Neural progenitor cell (in vitro differentiated cells): Measurements from ENCODE around the gene MDN1. TPM values are rescaled to one million over a fixed set of nuclear protein-coding genes. Genes with fewer than 3 reads are reported as not detected.

Experiments used
- DNase-seq: peaks from one replicate; pipeline ENCODE4 v3.0.0-alpha.2; 2016; ENCODE audit warnings: low spot score
- H2AFZ ChIP-seq: fragments of 200-600 bp; sonication (generic); replicated peaks from 2 replicates; pipeline ENCODE4 v1.6.1; 2016; ENCODE audit warnings: antibody characterized with exemption
- H3F3A ChIP-seq: fragments of 200-600 bp; sonication (generic); 2 replicates; pipeline ENCODE4 v1.6.1; 2016; ENCODE audit warnings: antibody characterized with exemption, low read depth
- H3K27ac ChIP-seq: fragments of 200-600 bp; sonication (generic); 2 replicates; pipeline ENCODE4 v1.5.1; 2016; ENCODE audit warnings: mild to moderate bottlenecking
- H3K27me3 ChIP-seq: fragments of 200-600 bp; sonication (generic); 2 replicates; pipeline ENCODE4 v1.6.1; 2016; ENCODE audit warnings: mild to moderate bottlenecking, moderate library complexity
- H3K36me3 ChIP-seq: fragments of 200-600 bp; sonication (generic); 2 replicates; pipeline ENCODE4 v1.5.1; 2016
- H3K4me1 ChIP-seq: fragments of 200-600 bp; sonication (generic); 2 replicates; pipeline ENCODE4 v1.6.1; 2016; ENCODE audit warnings: mixed run types
- H3K4me2 ChIP-seq: fragments of 200-600 bp; sonication (generic); 2 replicates; pipeline ENCODE4 v1.6.1; 2016
- H3K4me3 ChIP-seq: fragments of 200-600 bp; sonication (generic); 2 replicates; pipeline ENCODE4 v1.5.1; 2016
- H3K79me2 ChIP-seq: fragments of 200-600 bp; sonication (generic); 2 replicates; pipeline ENCODE4 v1.6.1; 2016; ENCODE audit warnings: low read depth
- H3K9ac ChIP-seq: fragments of 200-600 bp; sonication (generic); 2 replicates; pipeline ENCODE4 v1.6.1; 2016
- H3K9me3 ChIP-seq: fragments of 200-600 bp; sonication (generic); 2 replicates; pipeline ENCODE4 v1.5.1; 2016; ENCODE audit warnings: low read depth
- H4K20me1 ChIP-seq: fragments of 200-600 bp; sonication (generic); 2 replicates; pipeline ENCODE4 v1.6.1; 2016; ENCODE audit warnings: low read depth
- H3K27ac Mint-ChIP-seq: 3 replicates; pipeline ENCODE4 v1.8.0; 2021; ENCODE audit warnings: mixed read lengths
- H3K27me3 Mint-ChIP-seq: 2 replicates; pipeline ENCODE4 v1.8.0; 2022; ENCODE audit warnings: low read depth, mild to moderate bottlenecking, inconsistent platforms, moderate library complexity, mixed read lengths; ENCODE audit not compliant: insufficient read depth
- H3K36me3 Mint-ChIP-seq: 3 replicates; pipeline ENCODE4 v1.8.0; 2021; ENCODE audit warnings: mixed read lengths
- H3K4me1 Mint-ChIP-seq: 3 replicates; pipeline ENCODE4 v1.8.0; 2021; ENCODE audit warnings: mixed read lengths
- H3K4me3 Mint-ChIP-seq: 3 replicates; pipeline ENCODE4 v1.8.0; 2021; ENCODE audit warnings: mild to moderate bottlenecking, moderate library complexity, mixed read lengths
- H3K9me3 Mint-ChIP-seq: 3 replicates; pipeline ENCODE4 v1.8.0; 2020; ENCODE audit warnings: mixed read lengths
- EZH2 ChIP-seq: fragments of 200-600 bp; sonication (generic); IDR thresholded peaks from 2 replicates; pipeline ENCODE4 v1.6.1; 2017; ENCODE audit warnings: antibody characterized with exemption, mild to moderate bottlenecking, moderate library complexity
- EZH2phosphoT487 ChIP-seq: fragments of 200-600 bp; sonication (generic); IDR thresholded peaks from 2 replicates; pipeline ENCODE4 v1.6.1; 2017; ENCODE audit warnings: antibody characterized with exemption
- total RNA-seq: library from RNA; depleted of rRNA; stranded (reverse); fragments of >200 nt; gene quantifications from 2 replicates; pipeline ENCODE4 v1.2.3, GENCODE V29; 2015; ENCODE audit warnings: low replicate concordance
- TF ChIP-seq, protein P1 (sequence below): fragments of 200-600 bp; sonication (generic); IDR thresholded peaks from 2 replicates; pipeline ENCODE4 v1.5.1; 2017; ENCODE audit warnings: antibody characterized with exemption, mild to moderate bottlenecking

The MDN1 gene
- total RNA-seq, 1 donor from 2014 or later, result 40.7 TPM

DNA sequence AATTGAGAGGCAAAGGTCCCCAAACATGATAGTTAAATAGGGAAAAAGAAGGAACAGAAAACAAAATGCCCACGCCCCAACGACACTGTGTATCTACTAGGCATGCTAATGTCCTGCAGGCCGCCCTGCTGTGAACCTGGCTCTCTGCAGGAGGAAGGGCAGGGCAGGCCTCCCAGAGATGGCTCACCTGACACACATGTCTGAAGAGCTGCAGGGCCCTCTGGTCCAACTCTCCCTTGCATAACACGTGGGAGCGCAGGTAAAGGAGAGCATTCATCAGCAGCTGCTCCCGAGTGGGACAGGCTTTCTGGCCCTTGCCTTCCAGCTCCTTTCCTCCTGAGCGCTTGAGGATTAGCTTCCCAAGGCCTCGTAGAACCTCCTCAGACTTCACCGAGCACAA is 127.3 kb downstream of the MDN1 start:
- H3K36me3 Mint-ChIP-seq, result peaks cover 35% of the 10 kb centered on the region
- Histone ChIP-seq H2AFZ (no peak overlapping the region), H4K20me1 (no peaks in the 10 kb centered on the region), H3K27me3 (no peaks in the 10 kb centered on the region), H3K9me3 (no peaks in the 10 kb centered on the region), H3K79me2 (no peaks in the 10 kb centered on the region), H3K4me3 (no peak overlapping the region), H3K4me1 (peaks cover 17% of the 10 kb centered on the region), H3K9ac (no peak overlapping the region), H3F3A (peaks cover 15% of the 10 kb centered on the region), H3K27ac (no peak overlapping the region), H3K36me3 (peaks cover 6% of the 10 kb centered on the region), H3K4me2 (no peak overlapping the region)
- no peak for DNase-seq
- peaks cover 15% of the 10 kb centered on the region for H3K4me1 Mint-ChIP-seq
- H3K9me3 Mint-ChIP-seq, result no peaks in the 10 kb centered on the region
- TF ChIP-seq EZH2 (no peak), EZH2phosphoT487 (no peak)
- TF ChIP-seq, protein P1, sequence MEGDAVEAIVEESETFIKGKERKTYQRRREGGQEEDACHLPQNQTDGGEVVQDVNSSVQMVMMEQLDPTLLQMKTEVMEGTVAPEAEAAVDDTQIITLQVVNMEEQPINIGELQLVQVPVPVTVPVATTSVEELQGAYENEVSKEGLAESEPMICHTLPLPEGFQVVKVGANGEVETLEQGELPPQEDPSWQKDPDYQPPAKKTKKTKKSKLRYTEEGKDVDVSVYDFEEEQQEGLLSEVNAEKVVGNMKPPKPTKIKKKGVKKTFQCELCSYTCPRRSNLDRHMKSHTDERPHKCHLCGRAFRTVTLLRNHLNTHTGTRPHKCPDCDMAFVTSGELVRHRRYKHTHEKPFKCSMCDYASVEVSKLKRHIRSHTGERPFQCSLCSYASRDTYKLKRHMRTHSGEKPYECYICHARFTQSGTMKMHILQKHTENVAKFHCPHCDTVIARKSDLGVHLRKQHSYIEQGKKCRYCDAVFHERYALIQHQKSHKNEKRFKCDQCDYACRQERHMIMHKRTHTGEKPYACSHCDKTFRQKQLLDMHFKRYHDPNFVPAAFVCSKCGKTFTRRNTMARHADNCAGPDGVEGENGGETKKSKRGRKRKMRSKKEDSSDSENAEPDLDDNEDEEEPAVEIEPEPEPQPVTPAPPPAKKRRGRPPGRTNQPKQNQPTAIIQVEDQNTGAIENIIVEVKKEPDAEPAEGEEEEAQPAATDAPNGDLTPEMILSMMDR, result no peak
- no peak overlapping the region for H3K4me3 Mint-ChIP-seq
- H3K27ac Mint-ChIP-seq, result no peak overlapping the region
- peaks cover 3% of the 10 kb centered on the region for H3K27me3 Mint-ChIP-seq

DNA sequence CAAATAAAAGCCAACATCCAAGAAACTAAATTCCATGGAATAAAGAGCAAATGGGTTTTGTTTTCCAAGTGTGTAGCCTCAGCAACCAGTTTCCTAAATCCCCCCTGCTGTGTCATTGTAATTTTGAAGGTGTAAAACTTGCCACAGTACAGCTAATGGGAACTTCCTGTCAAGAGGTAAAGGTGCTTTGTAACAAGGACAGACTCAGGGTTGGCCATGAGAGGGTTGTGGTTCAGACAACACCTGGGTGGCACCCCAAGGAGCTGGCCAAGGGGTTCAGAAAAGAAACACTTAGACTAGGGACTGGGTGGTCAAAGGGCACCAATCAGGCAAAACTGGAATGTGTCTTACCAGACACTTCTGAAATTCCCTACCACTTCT is 128.7 kb downstream of the MDN1 start:
- Histone ChIP-seq H3K9me3 (no peaks in the 10 kb centered on the region), H3K27ac (peak overlapping the region; percentile 35), H2AFZ (no peak overlapping the region), H3K36me3 (peaks cover 12% of the 10 kb centered on the region), H3K9ac (no peak overlapping the region), H3K4me3 (no peak overlapping the region), H3F3A (peaks cover 15% of the 10 kb centered on the region), H3K79me2 (no peaks in the 10 kb centered on the region), H3K4me2 (no peak overlapping the region), H4K20me1 (no peaks in the 10 kb centered on the region), H3K4me1 (peaks cover 17% of the 10 kb centered on the region), H3K27me3 (no peaks in the 10 kb centered on the region)
- Mint-ChIP-seq H3K36me3 (peaks cover 37% of the 10 kb centered on the region), H3K4me1 (peaks cover 15% of the 10 kb centered on the region), H3K27ac (no peak overlapping the region), H3K9me3 (no peaks in the 10 kb centered on the region), H3K4me3 (no peak overlapping the region), H3K27me3 (peaks cover 3% of the 10 kb centered on the region)
- no peak for TF ChIP-seq EZH2phosphoT487
- no peak for TF ChIP-seq EZH2
- TF ChIP-seq, protein P1, result no peak
- DNase-seq, result peak; percentile 36

DNA sequence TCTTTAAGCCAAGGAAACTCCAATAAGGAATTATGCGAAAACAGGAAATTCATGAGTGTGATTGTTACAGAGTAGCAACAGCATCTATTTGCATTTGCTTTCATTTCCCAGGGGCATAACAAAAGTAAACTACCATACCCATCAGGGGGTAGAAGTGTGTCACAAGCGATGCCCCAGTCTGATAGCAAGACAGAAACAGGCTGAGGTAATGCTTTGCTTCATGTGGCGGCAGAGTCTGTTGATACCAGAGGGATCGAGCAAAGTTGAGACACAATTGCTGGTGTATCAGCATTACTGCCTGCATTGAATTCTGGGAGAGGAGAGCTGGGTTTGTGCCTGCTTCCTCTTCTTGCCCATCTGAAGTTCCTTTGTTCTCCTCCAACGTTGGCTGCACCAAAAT is 129.9 kb downstream of the MDN1 start:
- Histone ChIP-seq H2AFZ (no peak overlapping the region), H4K20me1 (no peaks in the 10 kb centered on the region), H3K27ac (no peak overlapping the region), H3K27me3 (no peaks in the 10 kb centered on the region), H3K79me2 (no peaks in the 10 kb centered on the region), H3K9me3 (no peaks in the 10 kb centered on the region), H3K4me1 (peaks cover 17% of the 10 kb centered on the region), H3K9ac (no peak overlapping the region), H3K36me3 (peaks cover 12% of the 10 kb centered on the region), H3F3A (peaks cover 15% of the 10 kb centered on the region), H3K4me2 (no peak overlapping the region), H3K4me3 (no peak overlapping the region)
- peaks cover 46% of the 10 kb centered on the region for H3K36me3 Mint-ChIP-seq
- DNase-seq, result peak; percentile 9
- peaks cover 15% of the 10 kb centered on the region for H3K4me1 Mint-ChIP-seq
- no peak for TF ChIP-seq EZH2phosphoT487
- TF ChIP-seq, protein P1, result no peak
- TF ChIP-seq EZH2, result no peak
- no peak overlapping the region for H3K4me3 Mint-ChIP-seq
- H3K27ac Mint-ChIP-seq, result peak overlapping the region; percentile 59
- peaks cover 2% of the 10 kb centered on the region for H3K27me3 Mint-ChIP-seq
- H3K9me3 Mint-ChIP-seq, result no peaks in the 10 kb centered on the region
